GM19240 (cell line): ENCODE measurements around the gene DHCR7.

Source experiments
- DNase-seq: peaks from one replicate; pipeline ENCODE4 v3.0.0; 2011; ENCODE audit warnings: low spot score; ENCODE audit not compliant: insufficient read length

The DHCR7 gene

GRCh38 chr11:71477641-71478527 lies 29.7 kb upstream of the DHCR7 start:
- no peak for DNase-seq

- no peak for DNase-seq
Observed at GRCh38 chr11:71476926-71477640, 28.9 kb upstream of the DHCR7 start.

GRCh38 chr11:71476031-71476430 lies 27.8 kb upstream of the DHCR7 start:
- DNase-seq: no peak

DNA sequence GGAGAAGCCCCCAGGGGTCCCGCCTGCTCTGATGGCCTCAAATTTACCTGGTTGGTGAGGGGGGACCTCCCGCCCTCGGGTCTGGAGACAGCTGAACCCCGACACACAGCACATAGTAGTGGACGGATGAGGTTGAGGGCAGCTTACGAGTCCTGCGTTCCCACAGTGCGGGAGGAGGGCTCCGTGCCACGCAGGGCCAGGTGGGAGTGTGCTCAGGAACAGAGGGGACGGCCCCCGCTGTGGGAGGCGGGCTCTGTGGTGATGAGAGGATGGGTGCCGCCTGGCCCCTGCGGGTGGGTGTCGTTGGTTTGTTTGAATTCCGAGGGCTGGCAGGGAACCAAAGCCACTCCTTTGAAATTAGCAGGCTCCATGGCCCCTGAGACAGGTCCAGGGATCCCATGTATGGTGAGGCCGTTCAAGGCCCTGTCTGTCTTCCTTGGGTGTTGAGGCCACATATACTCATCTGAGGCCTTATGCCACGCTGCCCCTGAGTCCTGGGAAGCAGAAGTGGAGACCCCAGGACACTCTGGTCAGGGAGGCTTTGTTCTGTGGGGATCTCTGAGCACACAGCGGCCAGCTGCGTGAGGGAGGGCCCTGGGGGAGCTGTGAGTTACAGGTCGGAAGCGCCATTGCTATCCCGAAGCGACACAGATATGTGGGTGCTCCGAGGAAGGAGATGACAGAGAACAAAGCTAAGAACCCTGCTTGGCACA lies 26.7 kb upstream of the DHCR7 start:
- DNase-seq: no peak

GRCh38 chr11:71474141-71474770 lies 26.1 kb upstream of the DHCR7 start:
- no peak for DNase-seq

DNA sequence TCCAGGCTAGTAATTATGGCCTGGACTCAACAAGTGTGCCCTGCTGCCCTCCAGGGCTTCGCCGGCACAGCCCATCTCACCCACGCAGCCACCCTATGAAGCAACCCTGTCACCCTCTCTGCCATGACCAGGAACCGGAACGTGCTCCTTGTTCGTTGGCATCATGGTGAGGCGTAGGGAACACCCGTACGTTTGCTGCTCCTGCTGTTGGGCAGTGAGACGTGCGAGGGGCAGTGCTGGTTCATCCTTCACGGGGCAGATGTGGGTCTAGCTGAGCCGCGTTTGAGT lies 25.5 kb upstream of the DHCR7 start:
- DNase-seq: no peak

DNA sequence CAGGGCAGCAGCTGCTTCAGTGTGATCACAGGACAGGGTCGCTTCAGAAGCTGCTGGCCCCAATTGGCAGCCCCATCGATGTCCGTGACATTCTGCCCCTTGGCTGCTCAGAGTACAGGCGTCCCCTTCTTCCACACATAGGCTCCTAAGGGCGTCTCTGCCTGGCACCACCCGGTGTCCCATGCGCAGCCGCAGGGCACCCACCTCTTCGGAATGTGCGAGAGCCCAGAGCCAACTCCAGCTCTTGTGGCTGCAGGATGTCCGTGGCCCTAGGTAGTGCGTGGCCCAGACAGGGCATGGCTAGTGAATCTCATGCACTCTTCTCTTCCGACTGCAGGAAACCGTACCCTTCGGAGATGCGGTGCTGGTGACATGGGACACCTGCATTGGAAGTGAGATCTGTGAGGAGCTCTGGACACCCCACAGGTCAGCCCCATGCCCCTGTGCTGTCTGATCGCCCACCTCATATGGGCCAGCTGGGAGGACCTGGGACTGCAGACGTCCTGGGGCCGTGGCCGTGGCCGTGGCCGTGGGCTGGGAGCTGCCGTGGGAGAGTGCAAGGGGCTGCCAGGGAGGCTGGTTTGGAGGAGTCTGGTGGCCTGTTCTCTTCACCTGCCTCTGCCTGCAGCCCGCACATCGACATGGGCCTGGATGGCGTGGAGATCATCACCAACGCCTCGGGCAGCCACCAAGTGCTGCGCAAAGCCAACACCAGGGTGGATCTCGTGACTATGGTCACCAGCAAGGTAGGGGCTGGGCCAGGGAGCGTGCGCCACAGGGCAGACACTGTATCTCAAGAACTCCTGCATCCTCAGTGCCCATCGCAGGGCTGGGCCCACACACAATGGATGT lies 25.0 kb upstream of the DHCR7 start:
- DNase-seq: no peak

DNA sequence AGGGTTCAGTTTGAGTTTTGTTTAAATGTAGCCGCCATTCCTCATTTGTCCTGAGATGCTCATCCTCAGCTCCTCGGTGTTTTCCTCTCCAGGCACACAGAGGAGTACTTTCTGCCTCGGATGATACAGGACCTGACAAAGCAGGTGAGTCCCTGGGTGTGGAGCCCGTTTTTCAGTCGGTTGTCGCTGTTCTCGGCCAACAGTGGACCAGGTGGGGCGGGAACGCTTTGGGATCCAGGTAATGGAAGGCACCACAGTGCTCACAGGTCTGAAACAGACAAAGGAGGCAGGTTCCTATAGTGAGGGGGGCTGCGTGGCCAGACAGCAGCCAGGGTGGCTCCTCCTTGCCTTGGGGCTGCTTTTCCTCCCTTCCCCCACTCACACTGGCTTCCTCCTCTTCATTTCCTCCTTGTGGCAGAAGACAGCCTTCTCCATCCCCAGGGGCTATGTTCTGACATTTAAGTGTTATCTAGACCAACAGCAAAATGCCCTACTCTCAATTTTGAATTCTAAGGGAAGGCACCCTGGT lies 24.2 kb upstream of the DHCR7 start:
- no peak for DNase-seq

- no peak for DNase-seq
Observed at GRCh38 chr11:71470946-71471345, 22.8 kb upstream of the DHCR7 start.

GRCh38 chr11:71467164-71467563 lies 19.0 kb upstream of the DHCR7 start:
- no peak for DNase-seq

DNA sequence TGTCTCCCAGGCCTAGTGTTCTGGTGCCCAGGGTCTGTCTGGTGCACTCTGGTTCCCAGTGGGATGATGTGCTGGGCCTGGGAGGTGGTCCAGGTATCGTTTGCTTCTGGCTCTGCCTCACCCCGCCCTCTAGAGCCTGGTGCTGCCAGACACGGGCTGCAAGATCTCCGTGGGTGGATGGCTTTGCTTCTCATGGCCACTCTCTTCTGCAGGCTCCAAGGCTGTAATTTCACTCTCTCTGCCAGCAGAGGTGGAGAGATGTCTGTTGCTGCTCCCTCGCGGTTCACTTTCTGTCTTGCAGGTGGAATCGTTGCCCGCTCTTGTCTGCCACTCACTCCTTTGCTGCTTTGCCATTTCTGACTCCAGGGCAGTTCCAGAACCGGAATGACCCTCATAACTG lies 18.2 kb upstream of the DHCR7 start:
- DNase-seq: no peak

DNA sequence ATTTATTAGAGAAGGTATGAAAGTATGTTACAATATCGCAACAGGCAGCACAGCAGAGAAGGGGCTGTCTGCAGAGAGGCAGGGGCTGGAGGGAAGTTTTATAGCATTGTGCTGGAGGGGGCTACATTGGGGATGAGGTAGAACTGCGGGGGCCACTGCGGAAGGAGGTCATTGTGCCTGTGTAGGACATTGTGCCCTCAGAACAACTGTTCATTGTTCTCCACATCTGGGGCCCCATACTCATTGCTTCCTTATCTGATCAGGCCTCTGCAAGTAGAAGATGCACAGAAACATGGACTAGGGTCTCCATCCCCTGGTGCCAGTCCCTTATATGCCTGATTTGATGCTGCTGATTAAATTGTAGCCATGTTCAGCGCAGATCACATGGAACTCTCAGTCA lies 16.9 kb upstream of the DHCR7 start:
- no peak for DNase-seq

DNA sequence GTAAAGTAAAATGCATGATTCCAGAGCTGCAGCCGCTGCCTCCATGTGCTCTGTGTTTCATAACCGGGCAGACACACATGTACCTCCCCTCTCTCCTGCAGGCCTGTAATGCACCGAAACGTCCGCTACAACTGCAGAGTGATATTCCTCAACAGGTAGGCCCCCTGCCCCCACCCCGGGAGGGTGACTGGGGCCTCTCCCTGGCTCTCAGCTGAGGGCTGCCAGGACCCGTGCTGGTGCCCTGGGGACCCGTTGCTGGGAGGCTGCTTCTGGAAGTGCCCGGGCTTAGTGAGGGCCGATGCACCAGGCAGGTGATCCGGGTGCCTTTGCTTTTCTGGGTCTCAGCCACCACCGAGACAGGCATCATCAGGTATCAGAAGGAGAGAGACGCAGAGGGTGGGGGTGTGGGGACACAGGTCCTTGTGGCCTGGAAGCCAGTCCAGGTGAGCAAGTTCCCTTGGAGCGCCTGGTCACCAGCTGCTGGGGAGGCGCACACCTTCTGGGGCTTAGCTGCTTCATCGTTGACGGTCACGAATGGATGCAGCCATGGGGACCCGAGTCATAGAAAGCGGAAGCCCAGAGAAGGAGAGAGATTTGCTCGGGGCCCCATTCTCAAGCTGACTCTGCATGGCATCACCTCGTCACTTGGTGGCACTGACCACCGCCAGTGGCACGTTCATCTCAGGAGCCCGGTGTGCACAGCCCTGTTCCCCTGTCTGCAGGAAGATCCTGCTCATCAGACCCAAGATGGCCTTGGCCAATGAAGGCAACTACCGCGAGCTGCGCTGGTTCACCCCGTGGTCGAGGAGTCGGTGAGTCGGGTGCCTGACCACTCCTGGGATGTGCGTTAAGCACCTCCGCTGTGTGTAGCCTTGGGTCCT lies 15.4 kb upstream of the DHCR7 start:
- DNase-seq: no peak

- no peak for DNase-seq
Observed at GRCh38 chr11:71462726-71463125, 14.5 kb upstream of the DHCR7 start.

DNA sequence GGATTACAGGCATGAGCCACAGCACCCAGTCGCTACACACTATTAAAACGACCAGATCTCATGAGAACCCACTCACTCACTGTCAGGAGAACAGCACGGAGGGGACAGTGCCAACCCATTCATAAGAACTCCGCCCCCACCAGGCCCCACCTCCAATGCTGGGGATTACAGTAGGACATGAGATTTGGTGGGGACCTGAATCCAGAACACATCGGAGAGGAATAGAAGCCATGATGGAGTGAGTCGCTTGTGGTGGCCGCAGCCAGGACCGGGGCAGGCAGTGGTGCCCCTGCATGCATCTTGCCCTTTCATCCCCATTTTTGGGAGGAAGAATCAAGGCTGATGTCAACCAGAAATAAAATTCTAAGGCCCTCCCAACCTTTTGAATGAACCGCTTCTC lies 13.5 kb upstream of the DHCR7 start:
- DNase-seq: no peak

DNA sequence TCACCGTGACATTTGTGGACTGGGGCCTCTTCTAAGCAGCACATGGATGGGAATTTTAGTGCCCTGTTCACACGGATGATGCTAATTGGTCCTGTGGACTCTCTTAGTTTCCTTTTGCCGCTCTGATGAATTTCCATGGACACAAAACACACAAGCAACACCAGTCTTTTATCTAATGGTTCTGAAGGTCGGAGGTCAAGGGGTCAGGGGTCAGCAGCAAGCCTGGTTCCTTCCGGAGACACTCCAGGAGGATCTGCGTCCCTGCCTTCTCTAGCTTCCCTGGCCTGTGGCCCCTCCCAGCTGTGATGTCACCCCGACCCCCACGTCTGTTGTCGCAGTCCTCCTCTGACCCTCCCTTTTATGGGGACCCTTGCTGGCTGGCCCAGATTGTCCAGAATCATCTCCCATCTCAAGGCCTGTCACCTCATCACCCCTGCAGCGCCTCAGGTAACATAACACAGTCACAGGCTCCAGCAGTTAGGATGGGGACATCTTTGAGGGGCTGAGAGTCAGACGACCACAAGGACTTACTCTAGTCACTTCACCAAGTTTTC lies 11.7 kb upstream of the DHCR7 start:
- no peak for DNase-seq

- no peak for DNase-seq
Observed at GRCh38 chr11:71459076-71459766, 11.0 kb upstream of the DHCR7 start.

- no peak for DNase-seq
Observed at GRCh38 chr11:71458146-71459070, 10.2 kb upstream of the DHCR7 start.
